RWPE2 (cell line): Measurements from ENCODE around the gene SASH1.

ENCODE experiments used
- ATAC-seq: fragments of 200-7000 bp; cut with Tn5 transposase; 3 replicates; pipeline ENCODE4 v1.9.1; 2021; ENCODE audit warnings: low read depth
- DNase-seq: peaks from one replicate; pipeline ENCODE4 v3.0.0-alpha.2; 2020; ENCODE audit warnings: low spot score
- H3K27ac ChIP-seq: fragments of 450-650 bp; 2 replicates; pipeline ENCODE4 v1.5.1; 2017; ENCODE audit warnings: mild to moderate bottlenecking; ENCODE audit not compliant: poor library complexity, severe bottlenecking
- H3K27me3 ChIP-seq: fragments of 250-450 bp; sonication (Bioruptor Pico); 2 replicates; pipeline ENCODE4 v1.5.1; 2021; ENCODE audit warnings: mild to moderate bottlenecking, moderate library complexity; ENCODE audit not compliant: insufficient read depth, poor library complexity, severe bottlenecking
- H3K36me3 ChIP-seq: fragments of 250-450 bp; sonication (Bioruptor Pico); 2 replicates; pipeline ENCODE4 v1.5.1; 2020; ENCODE audit warnings: low read depth, mild to moderate bottlenecking, moderate library complexity
- H3K4me1 ChIP-seq: fragments of 250-450 bp; sonication (Bioruptor Pico); 2 replicates; pipeline ENCODE4 v1.5.1; 2021; ENCODE audit warnings: mild to moderate bottlenecking, moderate library complexity; ENCODE audit not compliant: insufficient read depth, poor library complexity, severe bottlenecking
- H3K4me3 ChIP-seq: fragments of 250-450 bp; sonication (Bioruptor Pico); 2 replicates; pipeline ENCODE4 v1.5.1; 2021; ENCODE audit warnings: mild to moderate bottlenecking, moderate library complexity; ENCODE audit not compliant: severe bottlenecking
- H3K9me3 ChIP-seq: fragments of 250-450 bp; sonication (Bioruptor Pico); 2 replicates; pipeline ENCODE4 v1.5.1; 2021; ENCODE audit warnings: mild to moderate bottlenecking, moderate library complexity; ENCODE audit not compliant: severe bottlenecking
- CTCF ChIP-seq: fragments of 450-650 bp; IDR thresholded peaks from one replicate; pipeline ENCODE4 v1.5.1; 2017; ENCODE audit warnings: mild to moderate bottlenecking, moderate library complexity; ENCODE audit not compliant: poor library complexity, severe bottlenecking

Gene SASH1

DNA sequence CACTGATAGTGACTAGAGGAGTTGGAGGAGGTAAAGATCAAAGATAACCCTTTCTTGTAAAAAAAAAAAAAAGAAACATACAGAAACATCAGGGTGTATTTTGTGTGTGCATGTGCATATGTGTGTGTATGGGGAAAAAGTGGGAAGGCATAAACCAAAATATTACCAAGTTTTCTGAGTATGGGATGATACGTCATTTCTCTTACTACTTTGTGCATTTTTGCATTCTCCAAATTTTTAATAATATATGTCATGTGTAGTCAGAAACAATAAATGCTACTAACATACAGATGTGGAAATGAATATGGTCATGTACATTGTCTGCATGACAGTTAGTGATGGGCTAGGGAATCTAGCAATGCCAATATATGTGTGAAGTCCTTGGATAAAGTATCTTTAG is 161.1 kb downstream of the SASH1 start:
- H3K9me3 ChIP-seq = no peaks in the 10 kb centered on the region
- no peak overlapping the region for H3K4me3 ChIP-seq
- ATAC-seq = no peak
- H3K4me1 ChIP-seq = peaks cover 15% of the 10 kb centered on the region
- DNase-seq = no peak
- no peak overlapping the region for H3K27ac ChIP-seq
- H3K27me3 ChIP-seq = no peaks in the 10 kb centered on the region
- TF ChIP-seq CTCF = no peak
- H3K36me3 ChIP-seq = no peaks in the 10 kb centered on the region

- no peak overlapping the region for H3K4me3 ChIP-seq
- ATAC-seq = no peak
- H3K9me3 ChIP-seq = no peaks in the 10 kb centered on the region
- no peak for TF ChIP-seq CTCF
- peaks cover 12% of the 10 kb centered on the region for H3K4me1 ChIP-seq
- H3K27ac ChIP-seq = no peak overlapping the region
- H3K36me3 ChIP-seq = no peaks in the 10 kb centered on the region
- DNase-seq = no peak
- no peaks in the 10 kb centered on the region for H3K27me3 ChIP-seq
These were observed 165.1 kb downstream of the SASH1 start for GRCh38 chr6:148507774-148508173.

- DNase-seq (no peak), ATAC-seq (no peak)
- Histone ChIP-seq H3K36me3 (no peaks in the 10 kb centered on the region), H3K27ac (no peak overlapping the region), H3K4me3 (no peak overlapping the region), H3K9me3 (no peaks in the 10 kb centered on the region), H3K27me3 (no peaks in the 10 kb centered on the region), H3K4me1 (peaks cover 12% of the 10 kb centered on the region)
- TF ChIP-seq CTCF = no peak
These were observed 165.9 kb downstream of the SASH1 start for GRCh38 chr6:148508401-148509041.

GRCh38 chr6:148509119-148509799 is 166.6 kb downstream of the SASH1 start:
- no peaks in the 10 kb centered on the region for H3K9me3 ChIP-seq
- no peak for TF ChIP-seq CTCF
- ATAC-seq (no peak), DNase-seq (no peak)
- peaks cover 12% of the 10 kb centered on the region for H3K4me1 ChIP-seq
- no peaks in the 10 kb centered on the region for H3K36me3 ChIP-seq
- no peaks in the 10 kb centered on the region for H3K27me3 ChIP-seq
- no peak overlapping the region for H3K27ac ChIP-seq
- no peak overlapping the region for H3K4me3 ChIP-seq
